Upper lobe of left lung (tissue), 4 donors: ENCODE measurements around the gene PDGFD.

Experiments
- CTCF ChIP-seq, 6 experiments: fragments of 450-650 bp in 4 of 6; fragments of 200-600 bp in 2 of 6; sonication (generic) in 2 of 6; IDR thresholded peaks; one replicate each; pipeline ENCODE4 v1.5.1; 2016 to 2019; ENCODE audit warnings: antibody characterized with exemption in 6 of 6
- EP300 ChIP-seq, 4 donors: sonication (generic); formaldehyde crosslinking; IDR thresholded peaks; one replicate each; pipeline ENCODE4 v1.5.1; 2017; ENCODE audit warnings: antibody characterized with exemption in 4 of 4, control low read depth in 2 of 4
- POLR2A ChIP-seq, 4 donors: fragments of 450-650 bp; IDR thresholded peaks; one replicate each; pipeline ENCODE4 v1.5.1; 2016 to 2017; ENCODE audit warnings: antibody characterized with exemption in 4 of 4, mild to moderate bottlenecking in 2 of 4
- POLR2AphosphoS5 ChIP-seq, 2 donors: sonication (generic); formaldehyde crosslinking; IDR thresholded peaks; one replicate each; pipeline ENCODE4 v1.5.1; 2017; ENCODE audit warnings: antibody characterized with exemption in 2 of 2

DNA sequence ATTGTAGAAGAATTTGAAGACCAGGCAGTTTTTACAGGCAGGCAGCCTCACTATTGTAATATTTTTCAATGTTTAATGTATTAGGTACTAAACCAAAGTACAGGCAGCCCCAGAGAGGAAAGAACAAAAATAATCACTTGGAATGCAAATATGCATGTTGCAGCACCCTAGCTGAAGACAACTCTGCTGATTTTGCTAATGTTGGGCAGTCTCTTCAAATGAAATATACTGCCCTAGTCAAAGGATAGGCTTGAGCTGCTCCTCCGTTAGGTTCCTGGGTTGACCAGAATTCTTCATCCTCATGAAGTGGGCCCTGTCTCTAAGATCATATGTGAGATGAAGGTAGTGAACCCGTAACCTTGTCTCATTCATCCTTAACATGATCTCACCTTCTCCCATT, 280.7 kb downstream of the PDGFD start:
- no peak for TF ChIP-seq POLR2A (IDR thresholded peaks at IDR 0.05)
- no peak for TF ChIP-seq CTCF (IDR thresholded peaks at IDR 0.05)
- TF ChIP-seq POLR2AphosphoS5 (IDR thresholded peaks at IDR 0.05) = no peak
- no peak for TF ChIP-seq EP300 (IDR thresholded peaks at IDR 0.05)
